ENCODE measurements around the gene TLR9. TPM values are rescaled to one million over a fixed set of nuclear protein-coding genes. Genes with fewer than 3 reads are reported as not detected.
A peak's percentile ranks its signal among the peaks of the same experiment; 100 is the strongest.

The TLR9 gene
- total RNA-seq, 1 experiment from 2014 or later = not detected

GRCh38 chr3:52172262-52172757 lies 53.1 kb downstream of the TLR9 start (continued):
- TF ChIP-seq ZNF425 (CRISPR knock-in tag; conservative IDR thresholded peaks at IDR 0.05) (no peak), TP53 (CRISPR knock-in tag; IDR thresholded peaks at IDR 0.05) (no peak), ATF6 (CRISPR knock-in tag; IDR thresholded peaks at IDR 0.05) (no peak), ZNF232 (CRISPR knock-in tag; IDR thresholded peaks at IDR 0.05) (no peak), RELA (CRISPR knock-in tag; IDR thresholded peaks at IDR 0.05; ENCODE audit: borderline replicate concordance) (no peak), ERG (CRISPR knock-in tag; IDR thresholded peaks at IDR 0.05) (no peak), NFATC4 (CRISPR knock-in tag; IDR thresholded peaks at IDR 0.05) (no peak), CREM (CRISPR knock-in tag; IDR thresholded peaks at IDR 0.05) (no peak), ZNF317 (CRISPR knock-in tag; IDR thresholded peaks at IDR 0.05; ENCODE audit: borderline replicate concordance, low read depth) (no peak)

GRCh38 chr3:52171514-52172261 lies 53.8 kb downstream of the TLR9 start:
- H3K9me3 Mint-ChIP-seq = no peaks in the 10 kb centered on the region
- CTCF ChIA-PET = interaction anchor here (1.1 to 4.7 kb wide), 8 partner anchors 15 to 213 kb away, joined by 3 to 23 read pairs (median 7); partner anchors contain the start of gene POC1A
- H3K4me1 Mint-ChIP-seq = peaks cover 15% of the 10 kb centered on the region
- H3K27me3 Mint-ChIP-seq (ENCODE audit: low read depth) = no peaks in the 10 kb centered on the region
- no peaks in the 10 kb centered on the region for H3K36me3 Mint-ChIP-seq
- ATAC-seq (no peak), DNase-seq (ENCODE audit: low spot score) (no peak)
- POLR2A ChIA-PET = no interaction called here
- 0 out of 2 replicates have a peak overlapping the region, but pooled peaks have one; percentile 1 for H3K27ac Mint-ChIP-seq
- no peak overlapping the region for H3K4me3 Mint-ChIP-seq
- no peak for TF ChIP-seq RELA (CRISPR knock-in tag; IDR thresholded peaks at IDR 0.05; ENCODE audit: borderline replicate concordance)
- TF ChIP-seq CREB1 (CRISPR knock-in tag; IDR thresholded peaks at IDR 0.05) = no peak
- TF ChIP-seq TCF7 (CRISPR knock-in tag; IDR thresholded peaks at IDR 0.05; ENCODE audit: low read depth) = no peak

Small RNAs within 50 kb of the gene (microRNA-seq; reads per million reads assigned to microRNA genes)
- 488 reads per million, percentile 84 among the genes with 10 or more reads in this experiment for gene MIRLET7G (ENCODE audit: borderline number of aligned reads)

Other genes starting within 250 kb of the TLR9 start
- 53.8 to 66.3 TPM (median 61.6 TPM) in 3 replicates for gene ACY1, start 242.1 kb downstream of the TLR9 start, total RNA-seq (2021)
- 1,343 to 1,592 TPM (median 1,542 TPM) in 3 replicates for gene RPL29, start 229.8 kb downstream of the TLR9 start, total RNA-seq (2021)
- gene DUSP7, start 169.1 kb downstream of the TLR9 start, total RNA-seq (2021) = 15.9 to 18.8 TPM (median 16.2 TPM) in 3 replicates
- 31.3 to 36.2 TPM (median 34.9 TPM) in 3 replicates for gene POC1A, start 71.2 kb downstream of the TLR9 start, total RNA-seq (2021)
- 39.1 to 43.0 TPM (median 39.4 TPM) in 3 replicates for gene ALAS1, start 27.5 kb downstream of the TLR9 start, total RNA-seq (2021)
- gene TWF2, start 13.5 kb upstream of the TLR9 start, total RNA-seq (2021) = 60.8 to 71.1 TPM (median 66.3 TPM) in 3 replicates
- gene PPM1M, start 20.1 kb upstream of the TLR9 start, total RNA-seq (2021) = 5.1 to 7.0 TPM (median 6.0 TPM) in 3 replicates
- gene WDR82, start 53.0 kb upstream of the TLR9 start, total RNA-seq (2021) = 64.6 to 69.7 TPM (median 64.9 TPM) in 3 replicates
- 5.8 to 8.7 TPM (median 6.2 TPM) in 3 replicates for gene GLYCTK, start 62.2 kb upstream of the TLR9 start, total RNA-seq (2021)
- gene DNAH1, start 90.7 kb upstream of the TLR9 start, total RNA-seq (2021) = 1.5 to 3.7 TPM (median 2.8 TPM) in 3 replicates
- gene BAP1, start 184.4 kb upstream of the TLR9 start, total RNA-seq (2021) = 75.7 to 94.0 TPM (median 81.7 TPM) in 3 replicates
- gene PHF7, start 185.0 kb upstream of the TLR9 start, total RNA-seq (2021) = 15.4 to 21.1 TPM (median 15.7 TPM) in 3 replicates
- gene SEMA3G, start 219.5 kb upstream of the TLR9 start, total RNA-seq (2021) = 1.6 to 2.5 TPM (median 2.5 TPM) in 3 replicates
- gene TNNC1, start 228.4 kb upstream of the TLR9 start, total RNA-seq (2021) = 4.3 to 5.7 TPM (median 5.6 TPM) in 3 replicates
- 83.7 to 86.3 TPM (median 85.0 TPM) in 3 replicates for gene NISCH, start 230.0 kb upstream of the TLR9 start, total RNA-seq (2021)